GM21423 (cell line): ENCODE data around the gene KAT2B.

Source experiments
- ATAC-seq: cut with Tn5 transposase; IDR thresholded peaks from one replicate; pipeline ENCODE4 v1.9.1; 2021; ENCODE audit warnings: mild to moderate bottlenecking, moderate library complexity; ENCODE audit not compliant: unreplicated experiment

Gene KAT2B

DNA sequence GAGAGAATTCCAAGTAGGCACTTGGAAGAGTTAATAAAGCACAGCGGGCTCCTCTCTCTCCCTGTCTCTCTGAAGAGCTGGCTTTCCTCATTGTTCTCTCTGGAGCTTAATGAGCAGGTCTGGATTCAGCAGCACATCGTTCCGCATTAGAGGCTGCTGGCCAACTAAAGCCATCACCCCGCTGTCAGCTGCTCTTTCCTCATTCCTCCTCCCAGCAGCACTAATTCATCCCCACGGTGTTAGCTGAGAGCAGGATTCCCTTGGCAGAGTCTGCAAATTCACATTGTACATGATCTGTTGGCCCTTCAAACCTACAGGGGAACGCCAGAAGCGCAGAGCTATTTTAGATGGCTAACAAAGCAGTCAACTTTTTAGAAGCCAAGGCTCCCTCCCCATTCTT, 101.6 kb downstream of the KAT2B start:
- no peak for ATAC-seq

GRCh38 chr3:20142517-20142916, 102.3 kb downstream of the KAT2B start:
- ATAC-seq: no peak

- no peak for ATAC-seq
Measured at GRCh38 chr3:20143519-20143918, 103.3 kb downstream of the KAT2B start.

GRCh38 chr3:20145874-20146273, 105.6 kb downstream of the KAT2B start:
- no peak for ATAC-seq

GRCh38 chr3:20146301-20146700, 106.1 kb downstream of the KAT2B start:
- no peak for ATAC-seq

DNA sequence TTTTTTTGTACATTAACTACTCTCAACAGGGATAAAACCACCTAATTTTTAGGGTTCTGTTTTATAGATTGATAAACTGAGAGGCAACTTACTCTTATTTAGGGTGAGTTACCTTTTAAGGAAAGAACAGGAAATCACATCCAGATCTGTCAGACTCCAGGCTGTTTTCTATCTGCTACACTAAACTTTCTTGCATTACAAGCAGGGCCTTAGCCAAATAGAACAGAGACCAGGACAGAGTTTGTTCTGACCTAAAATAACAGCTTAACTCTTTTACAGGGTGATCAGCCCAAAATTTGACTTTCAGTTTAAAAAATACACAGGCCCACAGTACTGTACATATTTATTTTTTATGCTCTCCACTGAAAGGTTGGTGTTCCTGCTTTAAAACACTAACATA, 107.1 kb downstream of the KAT2B start:
- no peak for ATAC-seq

DNA sequence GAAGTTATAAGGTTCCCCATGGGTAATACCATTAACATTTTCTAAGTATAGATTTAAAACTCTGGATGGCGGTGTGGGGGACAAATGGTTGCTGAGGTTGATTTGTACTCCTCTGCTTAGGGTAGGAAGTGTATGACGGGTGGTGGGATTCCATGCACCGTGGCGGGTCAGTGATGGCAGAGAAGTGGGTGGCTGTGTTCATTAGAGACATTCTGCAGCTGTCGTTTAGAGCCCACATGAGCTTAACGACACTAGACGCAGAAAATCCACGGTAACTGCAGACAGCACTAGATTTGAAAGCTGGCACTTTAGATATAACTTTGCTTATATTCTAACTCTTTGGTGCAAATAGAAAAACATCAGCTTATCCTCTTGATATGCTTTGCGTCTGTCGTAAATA, 108.2 kb downstream of the KAT2B start:
- ATAC-seq: no peak

DNA sequence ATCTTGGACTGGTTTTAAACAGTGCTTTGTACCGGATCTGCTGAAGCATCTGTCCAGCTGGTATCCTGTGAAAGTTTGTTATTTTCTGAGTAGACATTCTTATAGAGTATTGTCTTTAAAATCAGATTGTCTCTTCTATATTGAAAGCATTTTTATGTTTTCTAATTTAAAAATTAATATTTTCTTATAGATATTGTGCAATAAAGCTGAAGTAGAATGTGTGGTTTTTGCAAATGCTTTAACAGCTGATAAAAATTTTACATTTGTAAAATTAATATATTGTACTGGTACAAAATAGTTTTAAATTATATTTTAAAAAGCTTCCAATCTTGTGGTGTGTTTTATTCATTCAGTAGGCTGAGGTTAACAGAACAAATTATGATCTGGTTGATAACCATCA, 113.8 kb downstream of the KAT2B start:
- no peak for ATAC-seq

DNA sequence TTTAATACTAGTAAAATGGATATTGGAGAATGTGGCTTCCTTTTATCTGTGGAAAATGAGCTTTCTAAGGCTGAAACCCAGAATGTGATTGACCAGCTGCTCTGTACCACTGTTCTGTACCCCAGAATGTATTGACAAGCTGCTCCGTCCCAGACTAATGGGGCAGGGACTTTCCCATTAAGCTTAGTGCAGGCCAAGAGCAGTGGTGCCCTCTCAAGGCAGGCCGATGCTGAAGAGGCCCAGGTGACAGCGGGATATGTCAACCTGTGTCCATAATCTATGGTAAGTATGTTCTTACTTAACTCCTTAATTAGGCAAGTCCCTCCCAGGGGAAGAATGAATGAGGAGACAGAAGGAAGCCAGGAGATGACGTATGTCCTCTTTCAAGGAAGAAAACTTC, 114.7 kb downstream of the KAT2B start:
- peak; percentile 42 for ATAC-seq

- no peak for ATAC-seq
Measured at GRCh38 chr3:20160230-20160629, 120.0 kb downstream of the KAT2B start.

DNA sequence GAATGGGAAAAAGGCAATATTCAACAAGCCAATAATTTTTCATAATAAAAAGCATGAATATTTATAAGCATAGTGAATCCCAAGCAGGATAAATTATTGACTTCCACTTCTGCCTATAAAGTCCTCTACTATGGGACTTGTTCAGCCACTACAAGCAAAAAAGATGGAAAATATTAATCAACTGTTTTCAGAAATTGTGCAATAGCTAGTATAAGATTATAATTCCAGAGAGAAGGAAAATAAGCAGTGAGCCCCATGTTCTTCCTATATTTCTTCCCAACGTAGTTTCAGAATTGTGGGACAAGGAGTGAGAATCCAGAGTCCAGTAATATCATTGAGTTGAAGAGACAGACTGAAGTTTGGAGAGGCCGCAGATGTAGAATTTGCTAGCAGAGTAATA, 121.5 kb downstream of the KAT2B start:
- ATAC-seq: no peak

DNA sequence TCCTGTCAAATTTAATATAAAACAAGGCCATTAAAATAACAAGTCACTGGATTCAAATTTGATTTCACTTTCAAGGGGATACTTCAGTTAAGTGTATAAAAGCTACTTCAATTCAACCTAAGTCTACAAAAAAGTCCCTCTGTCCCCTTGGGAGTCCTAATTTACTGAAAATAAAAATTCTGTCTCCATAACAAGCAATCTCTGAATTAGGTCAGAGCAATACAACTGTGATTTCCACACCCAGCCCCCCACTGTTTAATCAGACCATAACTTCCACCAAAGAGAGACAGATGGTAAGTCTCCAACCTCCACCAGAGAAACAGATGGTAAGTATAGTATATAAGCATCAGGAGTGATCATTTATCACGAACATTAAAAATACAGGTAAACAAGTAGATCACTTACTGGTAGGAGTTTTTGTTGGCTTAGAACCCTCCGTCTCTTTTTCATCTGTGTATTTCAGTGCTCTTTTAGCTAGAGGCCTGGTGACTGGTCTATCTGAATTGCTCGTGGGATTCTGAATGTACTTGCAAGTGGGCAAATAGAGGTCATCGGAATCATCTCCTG, 133.7 kb downstream of the KAT2B start:
- no peak for ATAC-seq

DNA sequence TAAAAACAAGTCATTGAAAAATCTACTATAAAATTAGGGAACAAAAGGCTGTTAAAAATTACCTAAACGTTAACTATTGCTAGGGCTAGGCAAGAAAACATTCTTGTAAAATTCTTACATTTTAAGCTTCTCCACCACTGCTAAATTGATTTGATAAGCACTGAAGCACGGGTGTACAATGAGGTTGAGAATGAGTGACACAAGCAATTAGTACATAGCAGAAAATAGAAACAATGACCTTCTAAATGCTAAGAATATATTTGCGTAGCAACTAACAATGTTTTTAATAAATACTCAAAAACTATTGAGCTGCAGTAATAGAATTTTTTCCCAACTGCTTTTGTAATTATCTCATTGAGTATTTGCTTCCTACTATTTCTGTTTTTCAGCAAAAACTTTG, 141.0 kb downstream of the KAT2B start:
- no peak for ATAC-seq

DNA sequence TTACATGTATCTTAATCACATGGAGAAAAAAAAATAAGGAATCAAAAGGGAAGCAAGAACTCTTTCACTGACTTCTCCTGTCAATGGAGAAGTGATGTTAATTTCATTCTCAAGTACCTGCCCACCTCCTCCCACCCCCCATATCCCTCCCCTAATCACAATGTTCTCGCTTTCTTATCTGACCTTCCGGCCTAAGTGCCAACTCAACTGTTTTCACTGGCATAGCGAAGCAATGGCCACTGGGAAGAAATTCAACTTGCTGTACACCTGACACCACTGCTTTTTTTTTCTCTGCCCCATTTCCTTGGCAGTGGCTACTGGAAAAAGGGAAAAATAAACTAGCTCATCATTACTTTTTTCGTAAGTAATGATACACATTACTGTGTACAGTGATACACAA, 142.0 kb downstream of the KAT2B start:
- no peak for ATAC-seq

GRCh38 chr3:20185331-20185678, 145.1 kb downstream of the KAT2B start:
- ATAC-seq: no peak

DNA sequence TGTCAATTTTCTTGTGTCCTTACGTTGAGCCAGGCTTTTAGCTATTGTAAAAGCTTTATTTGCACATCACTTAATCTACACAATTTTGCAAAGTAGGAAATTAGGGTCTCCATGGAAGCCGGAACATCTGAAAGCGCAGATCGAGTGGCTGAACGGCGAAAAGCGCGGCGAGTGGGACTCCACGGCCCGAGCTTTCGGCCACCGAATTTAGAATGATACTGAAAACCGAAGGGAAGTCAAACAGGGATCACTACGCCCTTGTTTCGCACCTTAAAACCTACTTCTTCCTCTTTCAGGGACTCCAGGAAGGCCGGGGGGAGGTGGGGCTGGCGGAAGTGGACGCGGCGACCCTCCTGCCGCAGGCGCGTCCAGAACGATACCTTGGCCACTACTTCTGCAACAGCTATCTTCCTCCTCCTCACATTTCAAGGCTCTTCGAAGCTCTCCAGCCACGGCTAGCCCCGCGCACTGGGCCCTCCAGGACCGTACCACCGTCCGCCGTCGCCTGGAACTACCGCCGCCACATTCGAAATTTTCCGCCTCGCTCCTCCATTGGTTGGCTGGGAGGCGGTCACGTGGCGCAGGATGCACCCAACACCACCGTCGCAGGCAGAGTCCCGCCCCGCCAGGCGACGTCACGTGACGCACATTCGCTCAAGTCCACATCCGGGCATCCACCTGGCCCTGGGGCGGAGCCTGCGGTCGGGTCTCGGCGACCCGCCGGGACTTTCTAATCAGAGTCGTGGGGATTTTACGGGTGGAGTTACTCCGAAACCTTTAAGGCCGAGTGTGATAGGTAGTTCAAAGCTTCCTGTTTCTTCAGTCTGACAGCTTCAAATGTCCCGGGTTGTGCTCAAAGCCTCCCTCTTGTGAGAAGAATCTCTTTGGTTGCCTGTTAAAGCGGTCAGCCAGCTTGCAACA, 145.7 kb downstream of the KAT2B start, which contains the start of gene SGO1:
SGO1 (minus strand) TSS at position 528 of the 921 bp plus-strand sequence. CDS start 2,179 bp downstream, outside the sequence.
- peak; percentile 93 for ATAC-seq

DNA sequence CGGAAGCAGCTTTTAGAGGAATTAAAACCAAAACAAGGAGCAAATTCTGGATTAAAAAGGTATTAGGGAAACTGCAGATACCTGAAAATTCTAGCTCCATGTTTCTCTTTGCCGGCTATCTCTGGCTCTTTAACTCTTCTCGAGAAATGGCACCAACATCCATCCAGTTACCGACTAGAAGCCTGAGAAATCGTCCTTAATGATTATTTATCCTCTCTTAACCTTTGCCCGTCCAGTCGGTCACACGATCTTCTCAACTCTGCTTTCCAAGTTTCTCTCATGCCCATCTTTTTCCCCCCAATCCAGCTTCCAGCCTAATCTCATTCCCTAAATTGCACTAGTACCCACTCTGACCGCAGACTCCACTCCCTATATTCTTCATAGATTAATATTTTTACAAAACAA, 146.4 kb downstream of the KAT2B start:
- ATAC-seq: peak; percentile 7

DNA sequence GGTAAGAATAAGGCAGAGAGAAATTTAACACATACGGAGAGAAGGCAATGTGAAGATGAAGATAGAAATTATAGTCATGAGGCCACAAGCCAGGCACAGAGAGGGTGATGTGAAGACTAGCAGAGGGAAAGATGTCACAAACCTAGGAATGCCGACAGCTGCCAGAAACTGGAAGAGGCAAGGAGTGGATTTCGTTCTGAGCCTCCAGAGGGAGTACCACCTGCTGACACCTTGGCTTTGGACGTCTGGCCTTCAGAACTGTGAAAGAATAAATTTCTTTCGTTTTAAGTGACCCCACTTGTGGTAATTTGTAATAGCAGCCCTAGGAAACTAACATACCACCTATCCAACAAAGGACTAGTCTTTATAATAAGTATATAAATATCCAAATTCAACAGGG, 150.7 kb downstream of the KAT2B start:
- no peak for ATAC-seq

DNA sequence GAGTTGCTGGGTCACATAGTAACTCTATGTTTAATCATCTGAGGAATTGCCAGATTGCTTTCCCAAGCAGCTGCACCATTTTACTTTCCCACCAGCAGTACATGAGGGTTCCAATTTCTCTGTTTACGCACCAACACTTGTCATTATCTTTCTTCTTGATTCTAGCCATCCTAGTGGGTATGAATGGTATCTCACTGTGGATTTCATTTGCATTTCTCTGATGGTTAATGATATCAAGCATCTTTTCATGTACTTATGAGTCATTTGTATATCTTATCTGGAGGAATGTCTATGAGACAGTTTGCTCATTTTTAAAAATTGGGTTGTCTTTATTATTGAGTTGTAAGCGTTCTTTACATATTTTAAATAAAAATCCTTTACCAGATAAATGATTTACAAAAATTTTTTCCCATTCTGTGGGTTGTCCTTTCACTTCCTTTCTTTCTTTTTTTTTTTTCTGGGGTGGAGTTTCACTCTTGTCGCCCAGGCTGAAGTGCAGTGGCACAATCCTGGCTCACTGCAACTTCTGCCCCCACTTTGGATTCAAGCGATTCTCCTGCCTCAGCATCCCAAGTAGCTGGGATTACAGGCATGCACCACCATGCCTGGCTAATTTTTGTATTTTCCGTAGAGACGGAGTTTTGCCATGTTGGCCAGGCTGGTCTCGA, 154.7 kb downstream of the KAT2B start:
- ATAC-seq: no peak

DNA sequence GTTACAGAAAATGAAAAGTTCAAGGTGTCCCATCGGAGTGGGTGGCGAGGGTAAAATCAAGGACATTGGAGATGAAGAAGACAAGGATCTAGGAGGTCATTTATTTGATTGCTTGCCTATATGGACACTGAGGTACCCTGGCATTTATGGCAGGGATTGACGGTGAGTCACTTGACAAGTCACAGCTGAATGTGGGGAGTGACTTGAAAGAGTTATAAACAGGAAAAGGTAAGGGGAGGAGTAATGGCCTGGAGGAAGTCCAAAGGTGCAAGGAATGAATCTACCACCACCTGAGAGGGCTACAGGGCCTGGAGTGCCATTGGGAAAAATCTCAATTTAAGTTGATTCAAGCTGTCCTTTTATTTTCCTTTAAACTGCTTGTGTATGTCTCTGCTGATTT, 157.5 kb downstream of the KAT2B start:
- no peak for ATAC-seq

GRCh38 chr3:20201143-20201542, 160.9 kb downstream of the KAT2B start:
- ATAC-seq: no peak
